HEK293 (cell line): ENCODE data around the gene NOS1.

Experiments
- CTCF ChIA-PET: fragments of 350-600 bp; formaldehyde crosslinking; extraction: SDS; loops from one replicate; lab custom pipeline; 2021; ENCODE audit warnings: antibody characterized with exemption; lab: Yijun Ruan, JAX
- POLR2A ChIA-PET: fragments of 300-600 bp; formaldehyde crosslinking; extraction: SDS; loops from one replicate; lab custom pipeline; 2020; ENCODE audit warnings: antibody characterized with exemption, inconsistent platforms; lab: Yijun Ruan, JAX
- H3K27ac ChIP-seq: fragments of 200-500 bp; sonication (Bioruptor generic); 2 replicates; pipeline ENCODE4 v1.5.1; 2014; ENCODE audit warnings: low read depth, low read length, control low read depth, inconsistent platforms; ENCODE audit errors: extremely low read depth
- H3K36me3 ChIP-seq, 2 experiments: fragments of 200-500 bp in 1 of 2; sonication (Bioruptor generic) in 1 of 2; 1 replicate in 1 of 2; 2 replicates in 1 of 2; pipeline ENCODE4 v1.5.1; 2014 to 2017; ENCODE audit warnings: inconsistent platforms in 2 of 2, low read length in 2 of 2; ENCODE audit not compliant: control insufficient read depth in 2 of 2, insufficient read depth in 1 of 2
- H3K4me1 ChIP-seq: fragments of 200-500 bp; sonication (Bioruptor generic); 2 replicates; pipeline ENCODE4 v1.5.1; 2014; ENCODE audit warnings: mild to moderate bottlenecking, low read length, inconsistent platforms; ENCODE audit not compliant: control insufficient read depth, insufficient read depth
- H3K4me3 ChIP-seq: 2 replicates; pipeline ENCODE4 v1.5.1; 2011; ENCODE audit warnings: low read depth, mild to moderate bottlenecking, control low read depth, low read length, moderate library complexity
- H3K9me3 ChIP-seq: fragments of 200-500 bp; sonication (Bioruptor generic); 2 replicates; pipeline ENCODE4 v1.5.1; 2014; ENCODE audit warnings: low read depth, low read length, inconsistent platforms; ENCODE audit not compliant: control insufficient read depth, insufficient read depth
- CTCF ChIP-seq: fragments of 450-650 bp; formaldehyde crosslinking; IDR thresholded peaks from 2 replicates; pipeline ENCODE4 v1.5.1; 2016; ENCODE audit warnings: missing biosample characterization, missing genetic modification characterization
- GFI1B ChIP-seq: fragments of 450-650 bp; formaldehyde crosslinking; IDR thresholded peaks from 2 replicates; pipeline ENCODE4 v1.5.1; 2016; ENCODE audit warnings: missing biosample characterization, missing genetic modification characterization
- KLF8 ChIP-seq: fragments of 450-650 bp; formaldehyde crosslinking; IDR thresholded peaks from 2 replicates; pipeline ENCODE4 v1.5.1; 2016; ENCODE audit warnings: missing biosample characterization, missing genetic modification characterization
- SP2 ChIP-seq: fragments of 450-650 bp; formaldehyde crosslinking; IDR thresholded peaks from 2 replicates; pipeline ENCODE4 v1.5.1; 2016; ENCODE audit warnings: missing biosample characterization, missing genetic modification characterization
- WT1 ChIP-seq: fragments of 450-650 bp; formaldehyde crosslinking; IDR thresholded peaks from 2 replicates; pipeline ENCODE4 v1.5.1; 2016; ENCODE audit warnings: missing biosample characterization, missing genetic modification characterization
- YY1 ChIP-seq: fragments of 450-650 bp; formaldehyde crosslinking; IDR thresholded peaks from 2 replicates; pipeline ENCODE4 v1.5.1; 2018; ENCODE audit warnings: missing biosample characterization, missing genetic modification characterization
- YY2 ChIP-seq: fragments of 450-650 bp; formaldehyde crosslinking; IDR thresholded peaks from 2 replicates; pipeline ENCODE4 v1.5.1; 2016; ENCODE audit warnings: missing biosample characterization, missing genetic modification characterization
- ZBTB6 ChIP-seq: fragments of 450-650 bp; formaldehyde crosslinking; IDR thresholded peaks from 2 replicates; pipeline ENCODE4 v1.5.1; 2017; ENCODE audit warnings: missing biosample characterization, missing genetic modification characterization
- ZBTB8A ChIP-seq: fragments of 450-650 bp; formaldehyde crosslinking; IDR thresholded peaks from 2 replicates; pipeline ENCODE4 v1.5.1; 2016; ENCODE audit warnings: missing biosample characterization, missing genetic modification characterization
- ZFP41 ChIP-seq: fragments of 450-650 bp; formaldehyde crosslinking; IDR thresholded peaks from 2 replicates; pipeline ENCODE4 v1.5.1; 2016; ENCODE audit warnings: missing biosample characterization, missing genetic modification characterization, borderline replicate concordance
- ZNF114 ChIP-seq: fragments of 450-650 bp; formaldehyde crosslinking; IDR thresholded peaks from 2 replicates; pipeline ENCODE4 v1.5.0; 2017; ENCODE audit warnings: missing biosample characterization, missing genetic modification characterization
- ZNF184 ChIP-seq: fragments of 450-650 bp; IDR thresholded peaks from 2 replicates; pipeline ENCODE4 v1.5.1; 2018; ENCODE audit warnings: missing biosample characterization, mild to moderate bottlenecking, missing genetic modification characterization
- ZNF223 ChIP-seq: fragments of 450-650 bp; formaldehyde crosslinking; IDR thresholded peaks from 2 replicates; pipeline ENCODE4 v1.5.1; 2016; ENCODE audit warnings: missing biosample characterization, missing genetic modification characterization
- ZNF311 ChIP-seq: fragments of 450-650 bp; formaldehyde crosslinking; IDR thresholded peaks from 2 replicates; pipeline ENCODE4 v1.5.1; 2017; ENCODE audit warnings: missing biosample characterization, missing genetic modification characterization, borderline replicate concordance
- ZNF324 ChIP-seq: fragments of 450-650 bp; formaldehyde crosslinking; IDR thresholded peaks from 2 replicates; pipeline ENCODE4 v1.5.1; 2016; ENCODE audit warnings: missing biosample characterization, missing genetic modification characterization
- ZNF354C ChIP-seq: fragments of 450-650 bp; formaldehyde crosslinking; IDR thresholded peaks from 2 replicates; pipeline ENCODE4 v1.5.1; 2016; ENCODE audit warnings: missing biosample characterization, missing genetic modification characterization, low read depth, borderline replicate concordance
- ZNF449 ChIP-seq: fragments of 450-650 bp; formaldehyde crosslinking; IDR thresholded peaks from 2 replicates; pipeline ENCODE4 v1.5.1; 2017; ENCODE audit warnings: missing biosample characterization, mild to moderate bottlenecking, missing genetic modification characterization, moderate library complexity
- ZNF621 ChIP-seq: fragments of 450-650 bp; formaldehyde crosslinking; IDR thresholded peaks from 2 replicates; pipeline ENCODE4 v1.5.1; 2017; ENCODE audit warnings: missing biosample characterization, missing genetic modification characterization
- ZNF658 ChIP-seq: fragments of 450-650 bp; formaldehyde crosslinking; IDR thresholded peaks from 2 replicates; pipeline ENCODE4; 2016; ENCODE audit warnings: missing biosample characterization, missing genetic modification characterization
- ZNF664 ChIP-seq: fragments of 450-650 bp; formaldehyde crosslinking; IDR thresholded peaks from 2 replicates; pipeline ENCODE4 v1.5.1; 2016; ENCODE audit warnings: missing biosample characterization, missing genetic modification characterization
- ZNF707 ChIP-seq: fragments of 450-650 bp; formaldehyde crosslinking; IDR thresholded peaks from 2 replicates; pipeline ENCODE4 v1.5.1; 2016; ENCODE audit warnings: missing biosample characterization, missing genetic modification characterization
- ZNF747 ChIP-seq: fragments of 450-650 bp; formaldehyde crosslinking; IDR thresholded peaks from 2 replicates; pipeline ENCODE4 v1.5.1; 2016; ENCODE audit warnings: missing biosample characterization, missing genetic modification characterization
- TF ChIP-seq, protein P1 (sequence below): fragments of 450-650 bp; formaldehyde crosslinking; IDR thresholded peaks from 2 replicates; pipeline ENCODE4 v1.5.1; 2016; ENCODE audit warnings: missing biosample characterization, missing genetic modification characterization
- TF ChIP-seq, protein P2 (sequence below): fragments of 450-650 bp; formaldehyde crosslinking; IDR thresholded peaks from 2 replicates; pipeline ENCODE4 v1.5.1; 2016; ENCODE audit warnings: missing biosample characterization, missing genetic modification characterization
- TF ChIP-seq, protein P3 (sequence below): fragments of 450-650 bp; formaldehyde crosslinking; optimal IDR thresholded peaks from 2 replicates; pipeline ENCODE3; 2016; ENCODE audit warnings: missing biosample characterization, mild to moderate bottlenecking, missing genetic modification characterization

Gene NOS1

GRCh38 chr12:117190210-117190781, 171.1 kb downstream of the NOS1 start, which contains the start of gene FBXO21 (continued):
- TF ChIP-seq ZNF658 (tag by site-specific recombination) (no peak), ZBTB6 (tag by site-specific recombination) (peak; percentile 85), ZFP41 (tag by site-specific recombination) (no peak), YY1 (tag by site-specific recombination) (peak; percentile 95), ZNF449 (tag by site-specific recombination) (0 out of 2 replicates have a peak, but pooled peaks have one; percentile 13), ZNF707 (tag by site-specific recombination) (no peak)
- TF ChIP-seq, all 188 proteins: peak for 40

DNA sequence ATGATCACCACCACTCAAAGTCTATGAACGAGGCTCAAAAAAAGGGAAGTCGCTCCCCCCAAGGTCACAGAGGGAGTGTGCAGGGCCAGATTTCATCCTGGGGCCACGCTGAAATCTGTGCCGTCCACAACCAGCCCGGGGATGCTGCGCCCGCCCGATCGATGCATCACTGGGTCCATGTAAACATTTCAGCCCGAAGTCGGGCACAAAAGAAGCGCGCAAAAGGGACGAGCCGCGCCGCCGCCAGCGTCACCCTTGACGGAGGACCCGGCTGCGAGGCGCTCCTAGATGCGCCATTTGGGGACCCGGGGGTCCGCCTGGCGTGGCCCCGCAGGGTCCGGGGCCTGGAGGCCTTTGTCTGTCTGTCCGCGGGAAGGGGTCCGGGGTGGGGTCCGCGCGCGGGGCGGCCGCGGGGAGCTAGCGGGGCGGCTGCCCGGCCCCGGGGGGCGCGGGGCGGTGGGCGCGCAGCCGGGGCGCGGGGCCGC, 171.7 kb downstream of the NOS1 start:
- ChIA-PET POLR2A (interaction anchor here (0.5 kb wide), 1 partner anchor 72 kb away, joined by 3 read pairs; no protein-coding TSS in a partner anchor), CTCF (no interaction called here)
- Histone ChIP-seq H3K9me3 (no peaks in the 10 kb centered on the region), H3K36me3 (peaks cover 23 to 24% of the 10 kb centered on the region in 2 experiments), H3K4me1 (no peaks in the 10 kb centered on the region), H3K27ac (peak overlapping the region; percentile 63; the same call in 1 of the 2 replicates), H3K4me3 (peak overlapping the region; percentile 100)
- peak; percentile 70; the same call in 1 of the 2 replicates for TF ChIP-seq ZNF664 (tag by site-specific recombination)
- TF ChIP-seq KLF8 (tag by site-specific recombination), result no peak
- TF ChIP-seq, protein P1, sequence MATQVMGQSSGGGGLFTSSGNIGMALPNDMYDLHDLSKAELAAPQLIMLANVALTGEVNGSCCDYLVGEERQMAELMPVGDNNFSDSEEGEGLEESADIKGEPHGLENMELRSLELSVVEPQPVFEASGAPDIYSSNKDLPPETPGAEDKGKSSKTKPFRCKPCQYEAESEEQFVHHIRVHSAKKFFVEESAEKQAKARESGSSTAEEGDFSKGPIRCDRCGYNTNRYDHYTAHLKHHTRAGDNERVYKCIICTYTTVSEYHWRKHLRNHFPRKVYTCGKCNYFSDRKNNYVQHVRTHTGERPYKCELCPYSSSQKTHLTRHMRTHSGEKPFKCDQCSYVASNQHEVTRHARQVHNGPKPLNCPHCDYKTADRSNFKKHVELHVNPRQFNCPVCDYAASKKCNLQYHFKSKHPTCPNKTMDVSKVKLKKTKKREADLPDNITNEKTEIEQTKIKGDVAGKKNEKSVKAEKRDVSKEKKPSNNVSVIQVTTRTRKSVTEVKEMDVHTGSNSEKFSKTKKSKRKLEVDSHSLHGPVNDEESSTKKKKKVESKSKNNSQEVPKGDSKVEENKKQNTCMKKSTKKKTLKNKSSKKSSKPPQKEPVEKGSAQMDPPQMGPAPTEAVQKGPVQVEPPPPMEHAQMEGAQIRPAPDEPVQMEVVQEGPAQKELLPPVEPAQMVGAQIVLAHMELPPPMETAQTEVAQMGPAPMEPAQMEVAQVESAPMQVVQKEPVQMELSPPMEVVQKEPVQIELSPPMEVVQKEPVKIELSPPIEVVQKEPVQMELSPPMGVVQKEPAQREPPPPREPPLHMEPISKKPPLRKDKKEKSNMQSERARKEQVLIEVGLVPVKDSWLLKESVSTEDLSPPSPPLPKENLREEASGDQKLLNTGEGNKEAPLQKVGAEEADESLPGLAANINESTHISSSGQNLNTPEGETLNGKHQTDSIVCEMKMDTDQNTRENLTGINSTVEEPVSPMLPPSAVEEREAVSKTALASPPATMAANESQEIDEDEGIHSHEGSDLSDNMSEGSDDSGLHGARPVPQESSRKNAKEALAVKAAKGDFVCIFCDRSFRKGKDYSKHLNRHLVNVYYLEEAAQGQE (tag by site-specific recombination), result no peak
- TF ChIP-seq ZNF223, result no peak
- TF ChIP-seq, protein P2, sequence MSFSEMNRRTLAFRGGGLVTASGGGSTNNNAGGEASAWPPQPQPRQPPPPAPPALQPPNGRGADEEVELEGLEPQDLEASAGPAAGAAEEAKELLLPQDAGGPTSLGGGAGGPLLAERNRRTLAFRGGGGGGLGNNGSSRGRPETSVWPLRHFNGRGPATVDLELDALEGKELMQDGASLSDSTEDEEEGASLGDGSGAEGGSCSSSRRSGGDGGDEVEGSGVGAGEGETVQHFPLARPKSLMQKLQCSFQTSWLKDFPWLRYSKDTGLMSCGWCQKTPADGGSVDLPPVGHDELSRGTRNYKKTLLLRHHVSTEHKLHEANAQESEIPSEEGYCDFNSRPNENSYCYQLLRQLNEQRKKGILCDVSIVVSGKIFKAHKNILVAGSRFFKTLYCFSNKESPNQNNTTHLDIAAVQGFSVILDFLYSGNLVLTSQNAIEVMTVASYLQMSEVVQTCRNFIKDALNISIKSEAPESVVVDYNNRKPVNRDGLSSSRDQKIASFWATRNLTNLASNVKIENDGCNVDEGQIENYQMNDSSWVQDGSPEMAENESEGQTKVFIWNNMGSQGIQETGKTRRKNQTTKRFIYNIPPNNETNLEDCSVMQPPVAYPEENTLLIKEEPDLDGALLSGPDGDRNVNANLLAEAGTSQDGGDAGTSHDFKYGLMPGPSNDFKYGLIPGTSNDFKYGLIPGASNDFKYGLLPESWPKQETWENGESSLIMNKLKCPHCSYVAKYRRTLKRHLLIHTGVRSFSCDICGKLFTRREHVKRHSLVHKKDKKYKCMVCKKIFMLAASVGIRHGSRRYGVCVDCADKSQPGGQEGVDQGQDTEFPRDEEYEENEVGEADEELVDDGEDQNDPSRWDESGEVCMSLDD, result 0 out of 2 replicates have a peak, but pooled peaks have one; percentile 14
- TF ChIP-seq GFI1B (tag by site-specific recombination), result peak; percentile 89
- no peak for TF ChIP-seq ZNF114 (tag by site-specific recombination)
- no peak for TF ChIP-seq SP2
- no peak; the same call in 1 of the 2 replicates for TF ChIP-seq WT1
- TF ChIP-seq, protein P3, sequence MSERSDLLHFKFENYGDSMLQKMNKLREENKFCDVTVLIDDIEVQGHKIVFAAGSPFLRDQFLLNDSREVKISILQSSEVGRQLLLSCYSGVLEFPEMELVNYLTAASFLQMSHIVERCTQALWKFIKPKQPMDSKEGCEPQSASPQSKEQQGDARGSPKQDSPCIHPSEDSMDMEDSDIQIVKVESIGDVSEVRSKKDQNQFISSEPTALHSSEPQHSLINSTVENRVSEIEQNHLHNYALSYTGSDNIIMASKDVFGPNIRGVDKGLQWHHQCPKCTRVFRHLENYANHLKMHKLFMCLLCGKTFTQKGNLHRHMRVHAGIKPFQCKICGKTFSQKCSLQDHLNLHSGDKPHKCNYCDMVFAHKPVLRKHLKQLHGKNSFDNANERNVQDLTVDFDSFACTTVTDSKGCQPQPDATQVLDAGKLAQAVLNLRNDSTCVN, result peak; percentile 62
- TF ChIP-seq ZNF621, result no peak
- no peak for TF ChIP-seq ZNF354C (tag by site-specific recombination)
- no peak for TF ChIP-seq ZNF324 (tag by site-specific recombination)
- no peak for TF ChIP-seq YY2 (tag by site-specific recombination)
- TF ChIP-seq CTCF (tag by site-specific recombination), result no peak
- TF ChIP-seq ZNF311 (tag by site-specific recombination), result no peak
- TF ChIP-seq ZBTB8A (tag by site-specific recombination), result peak; percentile 96
- TF ChIP-seq ZNF747 (tag by site-specific recombination), result no peak
- no peak for TF ChIP-seq ZNF184 (tag by site-specific recombination)
